HL-60/S4 (cell line): ENCODE results near the gene CAD.
"Not testable (repeated sequence)": the region's sequence is repeated elsewhere in the genome, so short reads cannot be mapped to it uniquely, and the experiment has no call there.

ENCODE experiments used
- in situ Hi-C: fragments of 300-500 bp; cut with MboI; formaldehyde crosslinking; loops from 2 replicates; pipeline ENCODE4 v1.14.3; 2022; ENCODE audit warnings: low sequenced_read_pairs

CAD gene

DNA sequence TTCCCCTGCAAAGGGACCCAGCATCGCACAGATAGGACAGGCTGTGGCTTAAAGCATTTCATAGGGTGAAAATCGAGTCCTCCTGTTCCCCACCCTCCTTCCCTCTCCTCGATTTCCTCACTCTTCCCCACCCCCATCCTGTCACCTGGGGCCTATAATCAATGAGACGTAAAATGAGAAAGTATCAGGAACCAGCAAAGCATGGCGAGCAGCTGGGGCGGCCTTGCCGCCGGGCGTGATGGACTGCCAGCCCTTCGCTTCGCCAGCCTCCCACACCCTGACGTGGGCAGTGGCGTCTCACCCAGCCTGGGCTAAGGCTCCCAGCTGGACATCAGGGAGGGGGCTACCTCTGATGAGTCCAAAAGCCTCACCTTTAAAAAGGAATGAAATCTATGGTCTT, 34.6 kb downstream of the CAD start:
- in situ Hi-C loops, result no loop called here

DNA sequence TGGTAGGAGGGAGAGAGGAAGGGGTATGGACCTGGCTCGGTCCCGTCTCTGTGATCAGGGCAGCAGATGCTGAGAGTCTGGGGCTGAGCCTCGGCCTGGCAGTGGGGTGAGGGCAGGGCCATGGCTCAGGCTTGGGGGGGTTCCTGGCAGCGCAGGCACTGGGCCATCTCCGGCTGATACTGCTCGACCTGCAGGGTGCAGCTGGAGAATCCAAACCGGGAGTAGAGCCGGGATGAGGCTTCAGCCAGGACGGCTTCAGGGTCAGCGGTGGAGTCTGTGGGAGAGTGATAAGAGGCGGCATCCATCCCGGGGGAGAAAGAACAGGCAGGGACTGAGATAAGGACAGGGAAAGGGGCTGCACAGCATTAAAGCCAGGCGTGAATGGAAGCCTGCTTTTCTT, 38.0 kb downstream of the CAD start:
- in situ Hi-C loops, result no loop called here

DNA sequence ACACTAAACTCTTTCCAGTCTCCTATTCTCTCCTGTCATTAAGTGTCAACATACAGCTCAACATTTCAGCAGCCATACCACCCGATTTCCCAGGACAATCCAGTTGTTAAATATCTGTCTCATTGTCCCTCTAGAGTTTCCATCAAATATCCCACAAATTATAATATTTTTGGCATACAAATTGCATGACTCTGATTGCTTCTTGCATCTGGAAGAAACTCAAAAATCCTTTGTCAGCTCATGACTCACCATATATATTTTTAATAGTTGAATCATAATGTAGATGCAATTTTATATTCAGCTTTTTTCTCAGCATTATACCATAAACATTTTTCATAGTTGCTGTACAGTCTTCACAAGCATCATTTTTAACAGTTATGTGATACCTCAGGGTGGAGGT, 38.5 kb downstream of the CAD start:
- in situ Hi-C loops, result no loop called here

DNA sequence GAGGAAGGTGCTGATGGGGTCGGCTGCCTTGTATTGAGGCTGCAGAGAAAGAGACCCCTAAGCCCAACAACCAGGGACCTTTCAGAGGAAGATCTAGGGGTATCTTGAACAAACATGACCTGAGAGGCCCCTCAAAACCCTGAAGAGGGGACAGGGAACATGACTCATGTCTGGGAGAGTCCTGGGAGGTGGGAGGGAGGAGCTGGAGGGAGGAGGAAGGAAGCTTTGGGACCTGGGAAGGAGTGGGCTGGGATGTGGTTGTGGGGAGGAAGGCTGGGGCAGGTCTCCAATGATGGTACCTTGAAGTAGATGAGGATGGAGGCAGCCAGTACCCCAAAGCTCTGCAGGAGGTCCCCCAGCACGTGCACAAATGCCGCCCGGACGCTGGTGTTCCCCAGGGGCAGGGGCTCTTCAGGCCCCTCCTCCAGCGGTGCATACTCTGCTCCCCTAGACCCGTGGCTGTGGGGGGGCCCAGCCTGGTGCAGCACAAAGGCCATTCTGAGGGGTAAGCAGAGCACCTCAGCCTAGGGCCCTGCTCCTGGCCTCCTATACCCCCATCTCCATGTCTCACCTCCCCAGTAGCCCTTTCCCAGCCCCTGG, 39.8 kb downstream of the CAD start:
- in situ Hi-C loops, result no loop called here

DNA sequence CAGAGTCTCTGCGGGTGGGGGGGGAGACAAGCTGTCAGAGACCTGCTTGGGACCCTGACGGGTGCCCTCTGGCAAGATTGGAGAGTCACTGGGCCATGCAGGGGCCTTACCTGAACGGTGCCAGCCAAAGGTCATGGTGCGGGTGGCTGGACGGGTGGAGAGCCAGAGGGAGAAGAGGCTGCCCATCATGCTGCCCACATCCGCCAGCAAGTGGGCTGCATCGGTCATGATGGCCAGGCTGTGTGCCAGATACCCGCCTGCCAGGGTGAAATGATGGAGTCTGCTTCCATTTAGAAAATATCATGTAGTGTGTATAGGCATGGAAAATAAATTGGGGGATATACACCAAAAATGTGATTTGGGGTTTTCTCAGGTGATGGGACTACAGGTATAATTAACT, 40.9 kb downstream of the CAD start:
- in situ Hi-C loops, result no loop called here

DNA sequence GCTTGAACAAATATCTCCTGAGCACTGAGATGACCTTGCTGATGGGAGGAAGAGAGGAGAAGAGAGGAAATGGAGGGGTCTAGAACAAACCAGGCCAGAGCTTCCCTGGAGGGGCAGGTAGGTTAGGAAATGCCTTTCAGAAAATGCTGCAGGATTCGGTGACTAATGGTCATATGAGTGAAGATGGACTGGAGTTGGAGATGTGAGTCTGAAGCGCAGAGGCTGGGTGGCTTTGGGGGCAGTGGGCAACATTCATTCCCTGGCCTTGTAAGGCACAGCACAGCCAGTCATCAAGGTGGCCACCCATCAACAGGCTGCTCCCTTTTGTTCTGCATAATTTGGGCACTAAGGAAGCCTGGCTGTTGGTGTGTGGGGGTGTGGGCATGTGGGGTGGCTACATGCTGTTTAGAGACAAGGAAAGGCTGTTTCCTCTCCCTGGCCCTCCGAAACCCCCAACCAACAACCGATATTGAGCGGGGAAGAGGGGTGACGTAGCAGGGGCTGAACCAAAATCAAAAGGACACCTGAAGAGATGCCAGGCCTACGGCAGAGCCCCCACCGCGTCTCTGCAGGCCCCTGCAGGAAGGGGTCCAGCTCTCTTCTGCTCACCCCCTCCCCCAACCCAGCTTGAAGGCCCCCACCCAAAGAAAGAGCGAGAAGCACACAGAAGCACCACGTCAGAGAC, 44.2 kb downstream of the CAD start:
- in situ Hi-C loops, result no loop called here

DNA sequence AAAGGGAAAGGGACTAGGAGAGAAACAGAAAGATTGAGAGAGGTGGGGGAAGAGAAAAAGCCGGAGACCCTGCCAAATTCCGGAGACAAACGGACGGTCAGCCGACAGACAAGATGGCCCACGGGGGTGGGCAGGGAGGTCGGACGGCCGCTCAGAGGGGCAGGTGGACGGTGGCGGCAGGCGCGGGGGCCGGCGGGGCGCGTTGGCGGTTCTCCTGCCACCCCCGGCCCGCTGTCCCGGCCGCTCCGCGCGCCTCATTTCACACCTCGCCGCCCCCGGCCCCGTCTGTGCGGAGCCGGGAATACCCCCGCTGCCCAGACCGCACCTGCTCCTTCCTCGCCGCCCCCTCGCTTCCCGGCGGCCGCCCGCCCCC, 44.7 kb downstream of the CAD start:
- in situ Hi-C loops, result no loop called here

DNA sequence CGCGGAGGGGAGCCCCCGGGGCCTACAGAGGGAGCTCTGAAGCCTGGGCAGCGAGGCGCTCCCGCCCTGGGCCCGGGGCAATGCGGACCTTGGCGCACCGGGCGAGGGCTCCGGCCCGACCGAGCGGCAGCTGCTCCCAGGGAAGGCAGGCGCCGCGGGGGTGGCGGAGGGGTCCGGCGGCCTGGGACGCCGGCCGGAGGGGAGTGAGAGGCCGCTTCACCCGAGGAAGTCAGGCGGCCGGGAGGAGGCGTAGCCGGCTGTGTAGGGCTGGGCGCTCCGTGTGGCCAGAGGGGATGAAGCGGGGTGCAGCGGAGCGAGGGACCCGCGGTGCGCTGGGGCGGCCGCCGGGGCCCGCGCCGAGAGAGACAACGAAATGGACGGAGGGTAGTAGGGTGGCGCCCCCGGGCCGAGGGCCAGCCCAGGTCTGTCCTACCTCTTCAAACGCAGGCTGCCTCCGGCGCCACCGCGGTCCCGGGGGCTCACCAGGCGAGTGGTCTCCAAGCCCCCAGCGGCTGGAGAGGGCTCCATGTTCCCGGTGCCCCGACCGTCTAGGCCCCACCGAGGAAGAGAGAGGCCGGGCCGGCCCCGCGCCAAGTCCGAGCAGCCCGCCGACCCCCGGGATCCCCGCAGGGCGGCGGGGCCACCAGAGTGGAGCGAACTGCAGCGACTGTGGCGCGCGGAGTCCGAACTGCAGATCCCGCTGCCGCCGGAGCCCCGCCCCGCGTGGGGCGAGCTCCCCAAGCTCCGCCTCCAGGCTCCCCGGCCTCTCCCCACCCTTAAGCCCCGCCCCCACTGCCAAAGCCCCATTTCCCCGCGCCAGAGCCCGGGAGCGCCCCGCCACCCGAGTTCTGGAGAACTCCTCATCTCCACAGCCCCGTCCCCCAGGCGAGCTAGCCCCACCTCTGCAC, 45.5 kb downstream of the CAD start, which contains the start of gene SLC30A3:
SLC30A3 (minus strand) TSS at position 669 of the 908 bp plus-strand sequence; CDS start at position 528, 141 bp downstream.
- in situ Hi-C loops, result no loop called here

DNA sequence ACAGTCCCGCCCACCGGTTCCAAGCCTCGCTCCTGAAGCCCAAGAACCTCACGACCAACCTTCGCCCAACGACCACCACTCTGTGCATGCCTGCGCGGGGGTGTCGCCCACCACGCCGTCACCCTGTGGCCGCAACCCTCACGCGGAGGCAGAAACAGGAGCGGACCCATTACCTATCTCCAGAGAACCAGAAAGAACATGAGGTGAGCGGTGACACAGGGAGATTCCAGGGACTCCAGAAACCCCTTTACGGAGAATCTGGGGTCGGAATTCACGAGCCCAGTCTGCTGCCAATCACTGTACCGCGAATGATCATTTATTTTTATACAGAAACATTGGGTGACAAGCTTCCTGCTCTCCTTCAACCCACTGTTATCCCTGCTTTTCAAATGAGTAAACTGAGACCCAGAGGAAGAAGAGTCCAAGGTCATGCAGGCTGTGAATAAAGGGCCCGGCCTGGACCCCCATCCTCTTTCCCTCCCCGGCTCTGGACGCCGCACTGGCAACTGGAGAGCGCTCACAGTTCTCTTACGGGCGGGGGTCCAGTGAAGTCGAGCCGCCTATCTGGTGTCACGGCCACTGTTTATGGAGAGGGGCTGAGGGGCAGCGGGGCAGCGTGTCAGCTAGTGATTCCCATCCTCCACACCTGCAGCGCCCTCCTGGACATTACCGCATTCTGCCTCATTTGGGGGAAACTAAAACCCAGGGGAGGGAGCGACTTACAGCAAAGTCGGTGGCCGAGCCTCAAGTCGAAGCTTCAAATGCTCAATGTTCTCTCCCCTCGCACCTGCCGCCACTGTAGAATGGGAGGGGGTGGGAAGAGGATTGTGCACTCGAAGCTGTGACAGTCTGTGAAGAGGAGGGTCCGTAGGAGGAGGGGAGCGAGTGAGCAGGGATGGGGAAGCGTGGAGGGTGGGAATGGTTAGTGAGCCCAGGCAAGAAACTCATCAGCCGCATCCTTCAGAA, 46.4 kb downstream of the CAD start:
- in situ Hi-C loops, result no loop called here

DNA sequence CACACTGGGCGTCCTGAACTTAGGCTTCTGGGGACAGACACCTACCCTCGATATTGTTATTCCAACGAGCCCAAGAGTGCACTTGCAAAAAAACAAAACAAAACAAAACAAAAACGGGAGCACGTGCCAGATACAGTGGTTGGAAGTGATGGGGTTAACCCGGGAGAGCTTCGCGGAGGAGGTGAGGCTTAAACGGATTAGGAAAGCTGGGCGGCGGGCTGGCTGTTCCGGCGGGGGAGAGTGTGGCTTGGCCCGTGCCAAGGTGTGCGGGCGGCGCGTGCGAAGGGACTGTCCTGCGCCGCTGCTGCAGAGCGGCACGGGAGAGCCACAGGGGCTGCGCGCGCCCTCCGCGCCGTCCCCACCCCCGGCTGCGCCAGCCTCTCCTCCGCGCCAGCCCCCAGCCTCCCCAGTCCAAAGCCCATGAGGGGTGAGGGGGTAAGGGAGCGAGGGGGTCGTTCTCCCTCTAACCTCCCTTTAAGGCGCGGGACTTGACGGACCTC, 47.1 kb downstream of the CAD start:
- in situ Hi-C loops, result no loop called here

DNA sequence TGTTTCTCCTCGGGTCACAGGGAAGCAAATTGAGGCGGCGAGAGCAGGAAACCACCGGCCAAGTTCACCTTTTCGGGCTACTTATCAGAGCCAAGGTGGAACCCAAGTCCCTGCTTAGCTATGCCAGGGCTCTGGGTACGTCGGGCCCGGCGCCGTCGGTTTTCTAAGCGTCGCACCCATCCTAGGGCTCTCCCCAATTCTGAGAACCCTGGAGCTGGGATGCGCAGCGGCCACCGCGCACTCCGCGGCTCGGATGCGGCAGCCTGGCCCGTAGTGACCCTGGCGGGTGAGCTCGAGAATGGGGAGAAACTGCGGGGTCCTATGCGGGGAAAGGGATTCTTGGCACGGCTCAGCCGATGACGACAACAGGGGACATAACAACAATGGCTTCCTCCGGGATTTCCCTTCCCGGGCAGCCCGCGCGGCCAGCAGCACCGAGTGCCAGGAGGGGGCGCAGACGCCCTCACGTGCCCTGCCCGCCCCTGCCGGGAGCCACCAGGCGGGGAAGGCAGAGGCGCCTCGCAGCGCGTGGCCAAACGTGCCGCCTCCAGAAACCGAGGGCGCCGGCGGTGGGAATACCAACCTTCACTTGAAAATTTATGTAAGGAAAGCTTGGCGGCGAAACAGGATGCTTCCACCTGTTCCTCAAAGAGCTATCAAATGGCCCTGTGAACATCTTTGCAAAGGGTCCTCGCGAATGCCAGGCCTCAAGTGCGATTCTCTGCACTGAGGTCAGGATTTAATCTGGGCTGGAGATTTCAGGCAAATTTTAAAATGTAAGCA, 47.8 kb downstream of the CAD start:
- in situ Hi-C loops, result no loop called here

DNA sequence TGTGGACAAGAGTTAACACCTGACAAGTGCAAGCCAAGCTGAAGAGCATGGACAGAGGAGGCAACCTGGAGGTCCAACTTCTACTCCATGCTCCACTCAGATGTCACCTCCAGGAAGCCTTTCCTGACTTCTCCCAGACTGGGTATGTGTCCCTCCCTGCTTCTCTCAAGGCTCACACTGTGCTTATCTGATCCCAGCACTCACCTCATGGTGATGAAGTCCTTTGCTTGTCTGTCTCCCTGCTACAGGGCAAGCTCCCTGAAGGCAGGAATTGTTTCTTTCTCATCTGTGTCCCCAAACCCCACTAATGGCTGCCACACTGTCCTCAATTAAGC, 48.3 kb downstream of the CAD start:
- in situ Hi-C loops, result no loop called here

DNA sequence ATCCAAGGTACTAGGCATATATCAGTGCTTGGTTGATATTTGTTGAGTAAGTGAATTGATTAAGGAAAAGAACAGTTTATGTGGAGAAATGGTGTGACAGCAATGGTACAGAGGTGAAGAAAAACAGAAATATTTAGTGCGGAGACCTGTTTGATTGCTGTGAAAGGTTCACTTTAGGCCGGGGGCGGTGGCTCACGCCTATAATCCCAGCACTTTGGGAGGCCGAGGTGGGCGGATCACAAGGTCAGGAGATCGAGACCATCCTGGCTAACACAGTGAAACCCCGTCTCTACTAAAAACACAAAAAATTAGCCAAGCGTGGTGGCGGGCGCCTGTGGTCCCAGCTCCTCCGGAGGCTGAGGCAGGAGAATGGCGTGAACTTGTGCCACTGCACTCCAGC, 51.1 kb downstream of the CAD start:
- in situ Hi-C loops, result not testable (repeated sequence)

DNA sequence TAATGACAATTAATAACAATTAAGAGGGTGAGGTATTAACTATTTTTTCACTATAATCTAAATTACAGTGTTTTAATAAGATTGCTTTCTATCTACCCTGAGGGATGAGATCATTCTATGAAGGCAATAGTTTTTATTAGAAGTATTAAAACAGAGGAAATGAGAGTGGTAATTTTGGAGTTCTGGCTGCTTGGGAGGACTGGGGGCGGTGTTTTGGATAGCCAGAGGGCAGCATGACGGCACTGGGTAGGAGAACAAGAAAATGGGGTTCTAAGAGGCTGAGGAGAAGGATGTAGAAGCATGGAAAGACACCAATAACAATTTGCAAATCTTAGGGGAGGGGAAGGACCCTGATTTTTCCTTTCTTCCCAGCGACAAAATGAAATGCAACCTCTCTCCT, 53.0 kb downstream of the CAD start:
- in situ Hi-C loops, result no loop called here

DNA sequence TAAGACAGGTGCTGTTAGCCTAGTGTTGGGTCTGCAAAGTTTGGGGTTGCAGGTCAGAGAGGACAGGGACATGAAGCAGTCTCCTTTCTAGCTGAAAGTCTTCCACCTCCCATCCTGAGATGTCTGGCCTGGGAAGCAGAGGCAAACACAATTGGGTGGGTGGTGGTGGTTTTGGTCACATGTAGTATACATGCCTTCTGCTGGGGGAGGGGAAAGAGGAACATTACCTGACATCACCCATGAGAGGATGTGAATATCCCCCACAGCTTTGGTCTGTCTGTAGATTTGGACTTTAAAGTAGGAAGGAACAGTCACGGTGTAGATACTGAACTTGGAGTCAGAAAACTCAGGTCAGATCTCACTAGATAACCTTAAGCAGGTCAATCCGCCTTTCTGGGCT, 53.5 kb downstream of the CAD start:
- in situ Hi-C loops, result no loop called here

DNA sequence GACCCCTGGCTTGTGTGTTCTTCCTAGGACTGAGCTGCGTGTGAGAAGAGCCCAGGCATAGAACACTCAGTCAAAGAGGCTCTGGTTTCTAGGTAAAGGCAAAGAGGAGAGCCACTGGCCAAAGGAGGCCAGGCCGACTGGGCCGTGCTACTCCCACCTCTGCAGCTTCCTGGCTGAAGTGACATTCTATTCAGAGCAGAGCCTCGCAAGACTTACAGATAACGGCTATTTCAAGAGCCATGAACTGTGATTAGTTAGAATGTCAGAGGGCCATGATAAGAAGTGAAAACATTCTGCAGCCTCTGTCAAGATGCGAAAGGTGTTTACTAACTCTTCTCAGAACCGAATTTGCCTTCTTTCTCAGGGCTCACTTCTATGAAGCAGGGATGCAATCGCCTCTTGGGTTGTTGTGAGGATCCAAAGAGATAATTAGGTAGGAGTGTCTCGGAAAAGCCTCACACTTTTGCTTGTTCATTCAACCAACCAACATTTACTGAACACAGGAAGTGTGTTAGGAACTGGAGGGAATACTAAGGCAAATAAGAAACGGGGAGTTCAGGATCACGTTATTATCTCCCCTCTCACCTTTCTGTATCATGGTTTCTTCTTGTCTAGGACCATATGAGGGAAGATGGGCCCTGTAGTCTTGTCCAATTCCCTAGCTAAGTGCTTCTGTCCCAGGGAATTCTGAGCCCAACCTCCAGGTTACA, 54.6 kb downstream of the CAD start:
- in situ Hi-C loops, result no loop called here

DNA sequence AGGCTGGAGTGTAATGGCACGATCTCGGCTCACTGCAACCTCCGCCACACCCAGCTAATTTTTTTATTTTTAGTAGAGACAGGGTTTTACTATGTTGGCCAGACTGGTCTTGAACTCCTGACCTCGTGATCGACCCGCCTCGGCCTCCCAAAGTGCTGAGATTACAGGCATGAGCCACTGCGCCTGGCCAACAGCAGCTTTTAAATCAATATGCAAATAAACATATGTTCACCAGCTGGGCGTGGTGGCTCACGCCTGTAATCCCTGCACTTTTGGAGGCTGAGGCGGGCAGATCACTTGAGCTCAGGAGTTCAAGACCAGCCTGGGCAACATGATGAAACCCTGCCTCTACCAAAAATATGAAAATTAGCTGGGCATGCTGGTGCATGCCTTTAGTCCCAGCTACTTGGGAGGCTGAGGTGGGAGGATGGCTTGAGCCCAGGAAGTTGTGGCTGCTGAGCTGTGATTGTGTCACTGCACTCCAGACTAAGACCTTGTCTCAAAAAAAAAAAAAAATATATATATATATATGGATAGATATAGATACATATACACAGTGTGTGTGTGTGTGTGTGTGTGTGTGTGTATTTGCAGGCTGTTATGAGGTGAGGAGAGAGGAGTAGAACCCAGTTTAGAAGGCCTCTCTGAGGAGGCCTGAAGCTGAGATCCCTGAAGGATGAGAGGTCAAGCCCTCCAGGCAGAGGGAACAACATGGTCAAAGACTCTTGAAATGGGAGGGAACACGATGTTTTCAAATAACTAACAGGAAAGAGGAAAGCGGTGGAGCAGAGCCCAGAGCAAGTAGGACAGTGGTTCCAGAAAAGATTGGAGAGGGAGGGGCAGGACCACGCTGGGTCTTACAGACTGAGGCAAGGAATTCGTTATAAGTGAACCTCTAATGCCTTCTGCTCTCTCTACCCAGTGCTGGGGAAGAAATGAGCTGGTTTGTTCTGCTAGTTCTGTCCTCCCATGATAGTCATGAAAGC, 55.7 kb downstream of the CAD start:
- in situ Hi-C loops, result not testable (repeated sequence)
